HepG2 (cell line): ENCODE measurements around the gene TLE2. TPM values are rescaled to one million over a fixed set of nuclear protein-coding genes. Genes with fewer than 3 reads are reported as not detected.

ENCODE experiments used
- CBFB ChIP-seq: sonication (generic); formaldehyde crosslinking; IDR thresholded peaks from 2 replicates; pipeline ENCODE4 v1.4.0; 2020; ENCODE audit warnings: missing genetic modification reagents
- EP300 ChIP-seq, 3 experiments: sonication (generic) in 1 of 3; formaldehyde crosslinking in 1 of 3; IDR thresholded peaks; 2 replicates each; pipeline versions ENCODE4 v1.5.1 to v1.6.1; 2011 to 2020; ENCODE audit warnings: low read depth in 2 of 3, low read length in 2 of 3, borderline replicate concordance in 1 of 3, improper control_type of control experiment in 1 of 3, mild to moderate bottlenecking in 1 of 3, missing genetic modification reagents in 1 of 3, moderate library complexity in 1 of 3
- GTF2F1 ChIP-seq: fragments of 150-350 bp; IDR thresholded peaks from 2 replicates; pipeline ENCODE4 v1.6.1; 2014; ENCODE audit warnings: low read length
- JARID2 ChIP-seq: sonication (generic); formaldehyde crosslinking; IDR thresholded peaks from 2 replicates; pipeline ENCODE4 v1.8.1; 2023; ENCODE audit warnings: missing genetic modification reagents, inconsistent platforms; ENCODE audit not compliant: insufficient replicate concordance
- KAT7 ChIP-seq: IDR thresholded peaks from 2 replicates; pipeline ENCODE4 v1.6.1; 2018; ENCODE audit warnings: borderline replicate concordance, missing compliant biosample characterization
- NFIB ChIP-seq: sonication (generic); formaldehyde crosslinking; IDR thresholded peaks from 2 replicates; pipeline ENCODE4 v1.9.0; 2021; ENCODE audit warnings: missing genetic modification reagents, mild to moderate bottlenecking, borderline replicate concordance
- NONO ChIP-seq, 2 experiments: fragments of 450-650 bp in 1 of 2; sonication (generic) in 1 of 2; formaldehyde crosslinking in 1 of 2; IDR thresholded peaks in 1 of 2; conservative IDR thresholded peaks in 1 of 2; 2 replicates each; pipeline versions ENCODE4 v1.6.1 to v1.8.0; 2017 to 2022; ENCODE audit warnings: mild to moderate bottlenecking in 1 of 2, missing genetic modification reagents in 1 of 2, moderate library complexity in 1 of 2
- NR1H2 ChIP-seq: sonication (generic); formaldehyde crosslinking; IDR thresholded peaks from 2 replicates; pipeline ENCODE4 v1.8.1; 2022; ENCODE audit warnings: low read depth, missing genetic modification reagents, borderline replicate concordance
- SALL2 ChIP-seq: sonication (generic); formaldehyde crosslinking; IDR thresholded peaks from 2 replicates; pipeline ENCODE4 v1.8.1; 2023; ENCODE audit warnings: mild to moderate bottlenecking, missing genetic modification reagents, inconsistent platforms
- SMAD1 ChIP-seq: sonication (generic); formaldehyde crosslinking; IDR thresholded peaks from 2 replicates; pipeline ENCODE4 v1.4.0; 2020; ENCODE audit warnings: missing genetic modification reagents, low read depth, mild to moderate bottlenecking, borderline replicate concordance
- SNAI1 ChIP-seq: sonication (generic); formaldehyde crosslinking; IDR thresholded peaks from 2 replicates; pipeline ENCODE4 v1.5.0; 2020; ENCODE audit warnings: mild to moderate bottlenecking, missing genetic modification reagents, borderline replicate concordance
- SP1 ChIP-seq, 2 experiments: fragments of 450-650 bp in 1 of 2; sonication (generic) in 1 of 2; formaldehyde crosslinking in 1 of 2; IDR thresholded peaks; 2 replicates each; pipeline versions ENCODE4 v1.4.0 to v1.6.1; 2016 to 2020; ENCODE audit warnings: missing genetic modification reagents in 1 of 2
- SRY ChIP-seq: sonication (generic); formaldehyde crosslinking; IDR thresholded peaks from 2 replicates; pipeline ENCODE4 v1.8.0; 2022; ENCODE audit warnings: mild to moderate bottlenecking, missing genetic modification reagents
- TOE1 ChIP-seq: sonication (generic); formaldehyde crosslinking; IDR thresholded peaks from 2 replicates; pipeline ENCODE4 v1.4.0; 2020; ENCODE audit warnings: mild to moderate bottlenecking, missing genetic modification reagents
- ZMYM3 ChIP-seq: sonication (generic); formaldehyde crosslinking; IDR thresholded peaks from 2 replicates; pipeline ENCODE4 v1.5.1; 2020; ENCODE audit warnings: mild to moderate bottlenecking, missing genetic modification reagents
- ZNF3 ChIP-seq: IDR thresholded peaks from 2 replicates; pipeline ENCODE4 v1.7.0; 2017; ENCODE audit warnings: inconsistent platforms
- ZNF331 ChIP-seq: sonication (generic); formaldehyde crosslinking; IDR thresholded peaks from 2 replicates; pipeline ENCODE4 v1.4.0; 2020; ENCODE audit warnings: missing genetic modification reagents
- ZNF343 ChIP-seq: sonication (generic); formaldehyde crosslinking; IDR thresholded peaks from 2 replicates; pipeline ENCODE4 v1.4.0; 2020; ENCODE audit warnings: mild to moderate bottlenecking, missing genetic modification reagents
- ZNF709 ChIP-seq: sonication (generic); formaldehyde crosslinking; IDR thresholded peaks from 2 replicates; pipeline ENCODE4 v1.5.0; 2020; ENCODE audit warnings: mild to moderate bottlenecking, missing genetic modification reagents
- ZNF766 ChIP-seq: sonication (generic); formaldehyde crosslinking; IDR thresholded peaks from 2 replicates; pipeline ENCODE4 v1.5.0; 2020; ENCODE audit warnings: missing genetic modification reagents, borderline replicate concordance
- ZNF891 ChIP-seq: sonication (generic); formaldehyde crosslinking; IDR thresholded peaks from 2 replicates; pipeline ENCODE4 v1.5.0; 2020; ENCODE audit warnings: mild to moderate bottlenecking, missing genetic modification reagents
- polyA plus RNA-seq, 8 experiments: library from polyadenylated mRNA; depleted of rRNA in 3 of 8; stranded (reverse) in 7 of 8; unstranded in 1 of 8; fragments of >200 nt; fragmentation: Illumina TruSeq in 4 of 8; extraction: Trizol in 4 of 8; gene quantifications; 2 replicates each; pipeline versions ENCODE4 v1.2.1 to v1.2.3, GENCODE V29; 2011 to 2016; ENCODE audit warnings: low read depth in 4 of 8, missing spikeins in 1 of 8, mixed read lengths in 1 of 8; ENCODE audit not compliant: insufficient read depth in 1 of 8
- total RNA-seq, 5 experiments: library from RNA; depleted of rRNA; stranded (reverse); fragments of >200 nt; fragmentation: Illumina TruSeq; extraction: Trizol; gene quantifications; 2 replicates each; pipeline ENCODE4 v1.2.3, GENCODE V29; 2016; ENCODE audit warnings: low read depth in 1 of 5
- TF ChIP-seq, protein P1 (sequence below): sonication (generic); formaldehyde crosslinking; IDR thresholded peaks from 2 replicates; pipeline ENCODE4 v1.4.0; 2020; ENCODE audit warnings: missing genetic modification reagents, borderline replicate concordance
- TF ChIP-seq, protein P2 (sequence below): sonication (generic); formaldehyde crosslinking; IDR thresholded peaks from 2 replicates; pipeline ENCODE4 v1.4.0; 2020; ENCODE audit warnings: missing genetic modification reagents; ENCODE audit errors: not compliant biosample characterization
- TF ChIP-seq, protein P3 (sequence below): sonication (generic); formaldehyde crosslinking; IDR thresholded peaks from 2 replicates; pipeline ENCODE4 v1.5.0; 2020; ENCODE audit warnings: missing genetic modification reagents
- TF ChIP-seq, protein P4 (sequence below): sonication (generic); formaldehyde crosslinking; IDR thresholded peaks from 2 replicates; pipeline ENCODE4 v1.4.0; 2020; ENCODE audit warnings: mild to moderate bottlenecking, low read depth, missing genetic modification reagents

TLE2 gene
- total and polyA plus RNA-seq, 2 of the 13 experiments (the other 11 are each of a cell fraction or from before 2014, with no cell fraction given) = 0.07 to 0.81 TPM

DNA sequence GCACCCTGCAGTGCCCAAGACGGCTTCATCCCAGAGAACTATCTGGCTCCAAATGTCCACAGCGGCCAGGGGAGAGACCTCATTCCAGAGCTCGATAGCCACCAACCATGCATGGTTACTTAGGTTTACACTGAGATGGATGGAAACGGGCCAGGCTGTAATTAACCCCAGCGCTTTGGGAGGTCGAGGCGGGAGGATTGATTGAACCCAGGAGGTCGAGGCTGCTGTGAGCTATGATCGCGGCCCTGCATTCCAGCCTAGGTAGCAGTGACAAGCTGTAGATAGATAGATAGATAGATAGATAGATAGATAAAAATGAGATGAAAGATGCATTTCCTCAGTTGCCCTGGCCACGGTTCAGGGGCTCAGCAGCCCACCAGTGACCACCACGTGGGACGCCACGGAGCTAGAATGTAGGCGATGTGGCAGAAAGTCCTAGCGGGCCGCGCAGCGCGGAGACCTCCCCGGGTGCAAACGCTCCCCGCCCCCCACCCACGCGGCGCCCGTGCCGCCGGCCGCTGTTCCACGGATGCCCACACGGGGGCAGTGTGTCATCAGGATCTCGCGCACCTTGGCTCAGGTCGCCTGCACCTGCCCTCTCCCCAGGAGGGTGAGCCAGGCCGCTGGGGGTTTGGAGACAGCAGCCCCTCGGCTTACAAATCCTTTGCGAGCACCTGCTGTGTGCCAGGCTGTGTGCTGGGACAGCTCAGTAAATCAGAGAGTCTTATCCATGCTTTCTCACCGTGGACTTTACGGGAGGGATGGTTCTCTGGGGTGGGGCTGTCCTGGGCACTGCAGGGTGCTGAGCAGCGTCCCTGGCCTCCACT is 46.7 kb upstream of the TLE2 start (continued):
- TF ChIP-seq, protein P1, sequence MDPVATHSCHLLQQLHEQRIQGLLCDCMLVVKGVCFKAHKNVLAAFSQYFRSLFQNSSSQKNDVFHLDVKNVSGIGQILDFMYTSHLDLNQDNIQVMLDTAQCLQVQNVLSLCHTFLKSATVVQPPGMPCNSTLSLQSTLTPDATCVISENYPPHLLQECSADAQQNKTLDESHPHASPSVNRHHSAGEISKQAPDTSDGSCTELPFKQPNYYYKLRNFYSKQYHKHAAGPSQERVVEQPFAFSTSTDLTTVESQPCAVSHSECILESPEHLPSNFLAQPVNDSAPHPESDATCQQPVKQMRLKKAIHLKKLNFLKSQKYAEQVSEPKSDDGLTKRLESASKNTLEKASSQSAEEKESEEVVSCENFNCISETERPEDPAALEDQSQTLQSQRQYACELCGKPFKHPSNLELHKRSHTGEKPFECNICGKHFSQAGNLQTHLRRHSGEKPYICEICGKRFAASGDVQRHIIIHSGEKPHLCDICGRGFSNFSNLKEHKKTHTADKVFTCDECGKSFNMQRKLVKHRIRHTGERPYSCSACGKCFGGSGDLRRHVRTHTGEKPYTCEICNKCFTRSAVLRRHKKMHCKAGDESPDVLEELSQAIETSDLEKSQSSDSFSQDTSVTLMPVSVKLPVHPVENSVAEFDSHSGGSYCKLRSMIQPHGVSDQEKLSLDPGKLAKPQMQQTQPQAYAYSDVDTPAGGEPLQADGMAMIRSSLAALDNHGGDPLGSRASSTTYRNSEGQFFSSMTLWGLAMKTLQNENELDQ (CRISPR knock-in tag) = no peak
- TF ChIP-seq SMAD1 (CRISPR knock-in tag) = no peak
- TF ChIP-seq TOE1 (CRISPR knock-in tag) = no peak
- no peak for TF ChIP-seq ZNF766 (CRISPR knock-in tag)
- TF ChIP-seq, protein P2, sequence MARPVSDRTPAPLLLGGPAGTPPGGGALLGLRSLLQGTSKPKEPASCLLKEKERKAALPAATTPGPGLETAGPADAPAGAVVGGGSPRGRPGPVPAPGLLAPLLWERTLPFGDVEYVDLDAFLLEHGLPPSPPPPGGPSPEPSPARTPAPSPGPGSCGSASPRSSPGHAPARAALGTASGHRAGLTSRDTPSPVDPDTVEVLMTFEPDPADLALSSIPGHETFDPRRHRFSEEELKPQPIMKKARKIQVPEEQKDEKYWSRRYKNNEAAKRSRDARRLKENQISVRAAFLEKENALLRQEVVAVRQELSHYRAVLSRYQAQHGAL (CRISPR knock-in tag) = no peak
- TF ChIP-seq ZNF343 (CRISPR knock-in tag) = no peak
- TF ChIP-seq SRY = no peak
- TF ChIP-seq CBFB = no peak
- TF ChIP-seq ZNF891 (CRISPR knock-in tag) = no peak
- TF ChIP-seq, protein P3, sequence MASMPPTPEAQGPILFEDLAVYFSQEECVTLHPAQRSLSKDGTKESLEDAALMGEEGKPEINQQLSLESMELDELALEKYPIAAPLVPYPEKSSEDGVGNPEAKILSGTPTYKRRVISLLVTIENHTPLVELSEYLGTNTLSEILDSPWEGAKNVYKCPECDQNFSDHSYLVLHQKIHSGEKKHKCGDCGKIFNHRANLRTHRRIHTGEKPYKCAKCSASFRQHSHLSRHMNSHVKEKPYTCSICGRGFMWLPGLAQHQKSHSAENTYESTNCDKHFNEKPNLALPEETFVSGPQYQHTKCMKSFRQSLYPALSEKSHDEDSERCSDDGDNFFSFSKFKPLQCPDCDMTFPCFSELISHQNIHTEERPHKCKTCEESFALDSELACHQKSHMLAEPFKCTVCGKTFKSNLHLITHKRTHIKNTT (CRISPR knock-in tag) = no peak
- no peak for TF ChIP-seq ZNF331 (CRISPR knock-in tag)
- TF ChIP-seq GTF2F1 = no peak
- TF ChIP-seq EP300 (IDR thresholded peaks at IDR 0.05; ENCODE audit: low read depth in 2 of 2, low read length in 2 of 2) = no peak
- no peak for TF ChIP-seq EP300 (CRISPR knock-in tag; IDR thresholded peaks at IDR 0.05; ENCODE audit: borderline replicate concordance)
- TF ChIP-seq, protein P4, sequence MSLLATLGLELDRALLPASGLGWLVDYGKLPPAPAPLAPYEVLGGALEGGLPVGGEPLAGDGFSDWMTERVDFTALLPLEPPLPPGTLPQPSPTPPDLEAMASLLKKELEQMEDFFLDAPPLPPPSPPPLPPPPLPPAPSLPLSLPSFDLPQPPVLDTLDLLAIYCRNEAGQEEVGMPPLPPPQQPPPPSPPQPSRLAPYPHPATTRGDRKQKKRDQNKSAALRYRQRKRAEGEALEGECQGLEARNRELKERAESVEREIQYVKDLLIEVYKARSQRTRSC (CRISPR knock-in tag) = no peak
- TF ChIP-seq NFIB (CRISPR knock-in tag) = no peak
- TF ChIP-seq SP1 (IDR thresholded peaks at IDR 0.05) = no peak
- TF ChIP-seq SP1 (CRISPR knock-in tag; IDR thresholded peaks at IDR 0.05) = no peak
- TF ChIP-seq SALL2 (CRISPR knock-in tag) = no peak; the same call in 1 of the 2 replicates
- TF ChIP-seq KAT7 (CRISPR knock-in tag) = no peak
- no peak for TF ChIP-seq SNAI1 (CRISPR knock-in tag)
- TF ChIP-seq ZNF3 (CRISPR knock-in tag) = no peak
- TF ChIP-seq NONO (IDR thresholded peaks at IDR 0.05) = no peak
- TF ChIP-seq NONO (CRISPR knock-in tag; conservative IDR thresholded peaks at IDR 0.05) = no peak
- 0 out of 2 replicates have a peak, but pooled peaks have one; percentile 26 for TF ChIP-seq ZMYM3 (CRISPR knock-in tag)
- no peak for TF ChIP-seq JARID2
- TF ChIP-seq ZNF709 (CRISPR knock-in tag) = no peak
- no peak for TF ChIP-seq NR1H2 (CRISPR knock-in tag)
